Nephron progenitor cell (in vitro differentiated cells): ENCODE measurements around the gene DIPK1B.

Experiments used
- DNase-seq: peaks from one replicate; pipeline ENCODE4 v3.0.0; 2021
- H3K27ac Mint-ChIP-seq: 2 replicates; pipeline ENCODE4 v1.8.0; 2021; ENCODE audit warnings: mild to moderate bottlenecking, moderate library complexity, mixed read lengths
- H3K27me3 Mint-ChIP-seq: 2 replicates; pipeline ENCODE4 v1.8.0; 2021; ENCODE audit warnings: mild to moderate bottlenecking, low read depth, mixed read lengths; ENCODE audit not compliant: poor library complexity
- H3K36me3 Mint-ChIP-seq: 2 replicates; pipeline ENCODE4 v1.8.0; 2021; ENCODE audit warnings: low read depth, mixed read lengths
- H3K4me1 Mint-ChIP-seq: 2 replicates; pipeline ENCODE4 v1.8.0; 2021; ENCODE audit warnings: mixed read lengths
- H3K4me3 Mint-ChIP-seq: 2 replicates; pipeline ENCODE4 v1.8.0; 2021; ENCODE audit warnings: mild to moderate bottlenecking, moderate library complexity, mixed read lengths
- H3K9me3 Mint-ChIP-seq: 2 replicates; pipeline ENCODE4 v1.8.0; 2021; ENCODE audit warnings: mild to moderate bottlenecking, moderate library complexity, mixed read lengths
- TF ChIP-seq, protein P1 (sequence below): fragments of 200-600 bp; sonication (generic); IDR thresholded peaks from 2 replicates; pipeline ENCODE4 v1.5.0; 2021; ENCODE audit warnings: antibody characterized with exemption

The DIPK1B gene

DNA sequence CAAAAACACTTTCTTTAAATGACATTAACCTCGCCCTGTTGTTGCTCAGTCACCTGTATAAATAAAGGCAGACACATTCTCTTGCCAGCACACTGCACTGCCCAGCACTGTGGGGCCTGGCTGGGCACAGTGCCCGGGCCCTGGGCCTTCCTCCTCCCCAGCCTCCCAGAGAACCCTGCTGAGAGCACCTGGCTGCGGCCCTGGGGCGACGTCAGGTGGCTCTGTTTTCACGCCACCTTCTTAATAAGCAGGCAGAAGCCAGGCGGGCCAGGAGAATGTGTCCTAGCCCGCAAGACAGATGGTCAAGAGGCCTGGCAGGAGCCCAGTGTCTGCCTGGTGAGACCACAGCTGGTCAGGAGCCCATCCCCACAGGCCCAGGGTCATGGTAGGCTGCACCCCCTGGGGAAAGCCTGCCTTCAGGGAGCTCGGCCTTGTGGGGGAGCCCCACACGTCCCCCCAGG, 16.9 kb upstream of the DIPK1B start:
- DNase-seq = no peak
- Mint-ChIP-seq H3K27ac (no peak overlapping the region), H3K4me1 (peaks cover 38% of the 10 kb centered on the region), H3K4me3 (no peak overlapping the region), H3K9me3 (no peaks in the 10 kb centered on the region), H3K27me3 (peaks cover 16% of the 10 kb centered on the region), H3K36me3 (no peaks in the 10 kb centered on the region)
- TF ChIP-seq, protein P1, sequence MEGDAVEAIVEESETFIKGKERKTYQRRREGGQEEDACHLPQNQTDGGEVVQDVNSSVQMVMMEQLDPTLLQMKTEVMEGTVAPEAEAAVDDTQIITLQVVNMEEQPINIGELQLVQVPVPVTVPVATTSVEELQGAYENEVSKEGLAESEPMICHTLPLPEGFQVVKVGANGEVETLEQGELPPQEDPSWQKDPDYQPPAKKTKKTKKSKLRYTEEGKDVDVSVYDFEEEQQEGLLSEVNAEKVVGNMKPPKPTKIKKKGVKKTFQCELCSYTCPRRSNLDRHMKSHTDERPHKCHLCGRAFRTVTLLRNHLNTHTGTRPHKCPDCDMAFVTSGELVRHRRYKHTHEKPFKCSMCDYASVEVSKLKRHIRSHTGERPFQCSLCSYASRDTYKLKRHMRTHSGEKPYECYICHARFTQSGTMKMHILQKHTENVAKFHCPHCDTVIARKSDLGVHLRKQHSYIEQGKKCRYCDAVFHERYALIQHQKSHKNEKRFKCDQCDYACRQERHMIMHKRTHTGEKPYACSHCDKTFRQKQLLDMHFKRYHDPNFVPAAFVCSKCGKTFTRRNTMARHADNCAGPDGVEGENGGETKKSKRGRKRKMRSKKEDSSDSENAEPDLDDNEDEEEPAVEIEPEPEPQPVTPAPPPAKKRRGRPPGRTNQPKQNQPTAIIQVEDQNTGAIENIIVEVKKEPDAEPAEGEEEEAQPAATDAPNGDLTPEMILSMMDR = no peak

- TF ChIP-seq, protein P1 = no peak
- peak; percentile 5 for DNase-seq
- Mint-ChIP-seq H3K27me3 (peaks cover 20% of the 10 kb centered on the region), H3K36me3 (no peaks in the 10 kb centered on the region), H3K4me3 (no peak overlapping the region), H3K9me3 (no peaks in the 10 kb centered on the region), H3K27ac (no peak overlapping the region), H3K4me1 (peaks cover 40% of the 10 kb centered on the region)
Observed at GRCh38 chr9:136695955-136696354, 16.4 kb upstream of the DIPK1B start.

- peak; percentile 12 for DNase-seq
- peaks cover 41% of the 10 kb centered on the region for H3K4me1 Mint-ChIP-seq
- no peaks in the 10 kb centered on the region for H3K9me3 Mint-ChIP-seq
- H3K4me3 Mint-ChIP-seq = no peak overlapping the region
- no peaks in the 10 kb centered on the region for H3K36me3 Mint-ChIP-seq
- H3K27ac Mint-ChIP-seq = no peak overlapping the region
- TF ChIP-seq, protein P1 = no peak
- H3K27me3 Mint-ChIP-seq = peaks cover 26% of the 10 kb centered on the region
Observed at GRCh38 chr9:136696502-136696901, 15.9 kb upstream of the DIPK1B start.

DNA sequence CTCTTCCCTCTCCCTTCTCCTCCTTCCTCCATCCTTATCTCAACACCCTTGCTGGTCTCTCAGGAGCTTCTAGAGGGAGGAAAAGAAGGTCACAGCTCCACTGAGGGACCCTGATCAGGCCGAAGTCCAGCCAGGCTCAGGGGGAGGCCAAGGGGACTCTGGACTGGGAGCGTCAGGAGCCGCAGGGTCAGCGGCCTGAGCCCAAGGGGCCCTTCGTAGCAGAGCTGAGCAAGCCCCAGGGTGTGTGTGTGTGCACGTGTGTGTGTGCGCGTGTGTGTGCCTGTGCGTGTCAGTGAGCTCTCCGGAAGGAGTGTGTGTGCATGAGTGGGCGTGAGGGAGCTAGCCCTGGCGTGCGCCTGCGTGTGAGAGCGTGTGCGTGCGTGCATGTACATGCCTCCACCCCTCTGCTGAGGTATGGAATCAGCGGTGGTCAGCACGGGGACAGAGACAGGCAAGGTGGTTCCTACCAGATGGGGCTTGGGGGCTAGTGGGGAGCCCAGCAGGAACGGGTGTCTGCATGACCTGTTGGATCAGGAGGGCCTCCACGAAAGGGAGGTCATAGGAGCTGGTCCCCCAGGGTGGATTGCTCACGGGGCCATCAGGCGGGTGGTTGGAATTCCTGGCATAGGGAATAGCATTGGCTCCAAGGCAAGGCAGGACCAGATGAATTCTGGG, 15.1 kb upstream of the DIPK1B start:
- H3K27me3 Mint-ChIP-seq = peaks cover 33% of the 10 kb centered on the region
- H3K4me1 Mint-ChIP-seq = peaks cover 44% of the 10 kb centered on the region
- H3K27ac Mint-ChIP-seq = peak overlapping the region; percentile 48
- DNase-seq = peak; percentile 8
- no peak overlapping the region for H3K4me3 Mint-ChIP-seq
- H3K9me3 Mint-ChIP-seq = no peaks in the 10 kb centered on the region
- no peaks in the 10 kb centered on the region for H3K36me3 Mint-ChIP-seq
- TF ChIP-seq, protein P1 = no peak

GRCh38 chr9:136697821-136698526, 14.4 kb upstream of the DIPK1B start:
- H3K27ac Mint-ChIP-seq = no peak overlapping the region
- H3K4me1 Mint-ChIP-seq = peaks cover 41% of the 10 kb centered on the region
- H3K4me3 Mint-ChIP-seq = no peak overlapping the region
- no peaks in the 10 kb centered on the region for H3K9me3 Mint-ChIP-seq
- TF ChIP-seq, protein P1 = no peak
- H3K27me3 Mint-ChIP-seq = peaks cover 40% of the 10 kb centered on the region
- DNase-seq = no peak
- H3K36me3 Mint-ChIP-seq = no peaks in the 10 kb centered on the region
